Measurements from ENCODE around the gene HNRNPK. TPM values are rescaled to one million over a fixed set of nuclear protein-coding genes. Genes with fewer than 3 reads are reported as not detected.

The HNRNPK gene
- total RNA-seq (2022) (825 and 951 TPM in 2 replicates), Bru-seq, nascent RNA (percentile 100 among the genes with signal in this experiment), BruChase-seq, experiment 1, labeled RNA remaining after a 6-hour chase (percentile 100 among the genes with signal in this experiment), BruChase-seq, experiment 2, labeled RNA remaining after a 2-hour chase (percentile 100 among the genes with signal in this experiment)
- long read RNA-seq, partial matches to known transcripts: 131 of 1,933 reads
- long read RNA-seq, other reads (novel, unspliced or antisense): 1,798 of 1,933 reads

GRCh38 chr9:83979812-83980394, at the start of gene HNRNPK:
Gene HNRNPK, minus strand, starts transcription at chr9:83980215. Its CDS starts 1,963 bp downstream, at chr9:83978252.
- Mint-ChIP-seq H3K4me1 (ENCODE audit: insufficient read depth, unreplicated experiment) (peaks cover 32% of the 10 kb centered on the region), H3K27ac (ENCODE audit: low read depth, unreplicated experiment) (peak within 1 kb of the TSS; percentile 100), H3K4me3 (ENCODE audit: unreplicated experiment) (peak within 1 kb of the TSS; percentile 100), H3K9me3 (ENCODE audit: unreplicated experiment) (no peaks in the 10 kb centered on the region), H3K27me3 (ENCODE audit: insufficient read depth, unreplicated experiment) (no peaks in the 10 kb centered on the region), H3K36me3 (ENCODE audit: insufficient read depth, unreplicated experiment) (peaks cover 57% of the 10 kb centered on the region)
- no peak for TF ChIP-seq CTCF (IDR thresholded peaks at IDR 0.05; ENCODE audit: unreplicated experiment)
- no TSS peak for BruUV-seq (replicated peaks)
- ChIA-PET CTCF (interaction anchor here (0.6 to 2.2 kb wide), 6 partner anchors 15 to 281 kb away, joined by 3 to 8 read pairs (median 5); no protein-coding TSS in a partner anchor), POLR2A (interaction anchor here (0.6 to 7.0 kb wide), 52 partner anchors 9 to 1681 kb away, joined by 3 to 130 read pairs (median 4); partner anchors contain the start of gene KIF27)
- DNase-seq (ENCODE audit: unreplicated experiment): peak; percentile 97
- intact Hi-C loops (cut with micrococcal nuclease): loop anchor here (2.0 to 5.0 kb wide), 4 partner anchors 45 to 337 kb away; partner anchors contain the start of gene KIF27

- Mint-ChIP-seq H3K4me3 (ENCODE audit: unreplicated experiment) (no peak overlapping the region), H3K27ac (ENCODE audit: low read depth, unreplicated experiment) (no peak overlapping the region), H3K4me1 (ENCODE audit: insufficient read depth, unreplicated experiment) (no peaks in the 10 kb centered on the region), H3K27me3 (ENCODE audit: insufficient read depth, unreplicated experiment) (no peaks in the 10 kb centered on the region), H3K36me3 (ENCODE audit: insufficient read depth, unreplicated experiment) (no peaks in the 10 kb centered on the region), H3K9me3 (ENCODE audit: unreplicated experiment) (peaks cover 13% of the 10 kb centered on the region)
- intact Hi-C loops (cut with micrococcal nuclease): no loop called here
- POLR2A ChIA-PET: interaction anchor here (0.6 kb wide), 1 partner anchor 11 kb away, joined by 4 read pairs; no protein-coding TSS in a partner anchor
- CTCF ChIA-PET: no interaction called here
- no TSS peak for BruUV-seq (replicated peaks)
- TF ChIP-seq CTCF (IDR thresholded peaks at IDR 0.05; ENCODE audit: unreplicated experiment): no peak
- DNase-seq (ENCODE audit: unreplicated experiment): no peak
These were observed 47.2 kb upstream of the HNRNPK start for GRCh38 chr9:84027201-84027600.

- DNase-seq (ENCODE audit: unreplicated experiment): no peak
- Mint-ChIP-seq H3K9me3 (ENCODE audit: unreplicated experiment) (peaks cover 13% of the 10 kb centered on the region), H3K4me1 (ENCODE audit: insufficient read depth, unreplicated experiment) (no peaks in the 10 kb centered on the region), H3K4me3 (ENCODE audit: unreplicated experiment) (no peak overlapping the region), H3K27ac (ENCODE audit: low read depth, unreplicated experiment) (no peak overlapping the region), H3K36me3 (ENCODE audit: insufficient read depth, unreplicated experiment) (no peaks in the 10 kb centered on the region), H3K27me3 (ENCODE audit: insufficient read depth, unreplicated experiment) (no peaks in the 10 kb centered on the region)
- no peak for TF ChIP-seq CTCF (IDR thresholded peaks at IDR 0.05; ENCODE audit: unreplicated experiment)
- ChIA-PET CTCF (interaction anchor here (0.8 kb wide), 1 partner anchor 250 kb away, joined by 4 read pairs; no protein-coding TSS in a partner anchor), POLR2A (no interaction called here)
- intact Hi-C loops (cut with micrococcal nuclease): no loop called here
- no TSS peak for BruUV-seq (replicated peaks)
These were observed 44.1 kb upstream of the HNRNPK start for GRCh38 chr9:84024041-84024575.

- Mint-ChIP-seq H3K27me3 (ENCODE audit: insufficient read depth, unreplicated experiment) (no peaks in the 10 kb centered on the region), H3K4me1 (ENCODE audit: insufficient read depth, unreplicated experiment) (no peaks in the 10 kb centered on the region), H3K36me3 (ENCODE audit: insufficient read depth, unreplicated experiment) (no peaks in the 10 kb centered on the region), H3K27ac (ENCODE audit: low read depth, unreplicated experiment) (no peak overlapping the region), H3K9me3 (ENCODE audit: unreplicated experiment) (no peaks in the 10 kb centered on the region), H3K4me3 (ENCODE audit: unreplicated experiment) (no peak overlapping the region)
- no TSS peak for BruUV-seq (replicated peaks)
- ChIA-PET POLR2A (interaction anchor here (0.6 to 1.2 kb wide), 2 partner anchors 27 to 265 kb away, joined by 3 to 4 read pairs; partner anchors contain the start of genes HNRNPK and RMI1), CTCF (interaction anchor here (0.8 kb wide), 1 partner anchor 130 kb away, joined by 3 read pairs; no protein-coding TSS in a partner anchor)
- DNase-seq (ENCODE audit: unreplicated experiment): no peak
- intact Hi-C loops (cut with micrococcal nuclease): no loop called here
- no peak for TF ChIP-seq CTCF (IDR thresholded peaks at IDR 0.05; ENCODE audit: unreplicated experiment)
These were observed 27.6 kb upstream of the HNRNPK start for GRCh38 chr9:84007662-84008061.

All from MCF 10A (cell line).